OCI-LY1 (cell line): ENCODE data around the gene ZBTB20.

Source experiments
- EZH2 ChIP-seq: fragments of 200-600 bp; sonication (generic), shearing (Covaris generic); IDR thresholded peaks from 2 replicates; pipeline ENCODE4 v1.8.0; 2017; ENCODE audit warnings: borderline replicate concordance, mixed run types, mild to moderate bottlenecking, antibody characterized with exemption, low read length, moderate library complexity, mixed read lengths
- TF ChIP-seq, protein P1 (sequence below): fragments of 200-600 bp; sonication (generic), shearing (Covaris generic); IDR thresholded peaks from 2 replicates; pipeline ENCODE4 v1.5.1; 2017; ENCODE audit warnings: mild to moderate bottlenecking, antibody characterized with exemption, low read length, moderate library complexity, mixed read lengths

DNA sequence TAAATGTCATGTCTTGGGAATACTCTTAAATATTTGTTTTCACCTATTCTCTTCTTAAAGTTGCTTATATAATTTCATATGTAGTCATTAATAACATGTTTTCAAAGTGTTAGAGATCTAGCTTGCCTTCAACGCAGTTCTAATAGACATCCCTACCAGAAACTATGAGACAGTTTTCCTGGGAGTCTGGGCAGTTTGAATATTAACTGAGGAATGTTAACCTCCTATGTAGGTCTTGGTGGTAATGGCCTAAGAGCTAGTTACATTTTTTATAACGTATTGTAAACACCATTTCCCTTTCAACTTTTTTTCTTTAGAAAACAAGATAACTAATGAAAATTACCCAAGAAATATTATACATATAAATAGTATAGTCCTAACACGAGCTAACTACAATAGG is 525.1 kb downstream of the ZBTB20 start:
- TF ChIP-seq, protein P1, sequence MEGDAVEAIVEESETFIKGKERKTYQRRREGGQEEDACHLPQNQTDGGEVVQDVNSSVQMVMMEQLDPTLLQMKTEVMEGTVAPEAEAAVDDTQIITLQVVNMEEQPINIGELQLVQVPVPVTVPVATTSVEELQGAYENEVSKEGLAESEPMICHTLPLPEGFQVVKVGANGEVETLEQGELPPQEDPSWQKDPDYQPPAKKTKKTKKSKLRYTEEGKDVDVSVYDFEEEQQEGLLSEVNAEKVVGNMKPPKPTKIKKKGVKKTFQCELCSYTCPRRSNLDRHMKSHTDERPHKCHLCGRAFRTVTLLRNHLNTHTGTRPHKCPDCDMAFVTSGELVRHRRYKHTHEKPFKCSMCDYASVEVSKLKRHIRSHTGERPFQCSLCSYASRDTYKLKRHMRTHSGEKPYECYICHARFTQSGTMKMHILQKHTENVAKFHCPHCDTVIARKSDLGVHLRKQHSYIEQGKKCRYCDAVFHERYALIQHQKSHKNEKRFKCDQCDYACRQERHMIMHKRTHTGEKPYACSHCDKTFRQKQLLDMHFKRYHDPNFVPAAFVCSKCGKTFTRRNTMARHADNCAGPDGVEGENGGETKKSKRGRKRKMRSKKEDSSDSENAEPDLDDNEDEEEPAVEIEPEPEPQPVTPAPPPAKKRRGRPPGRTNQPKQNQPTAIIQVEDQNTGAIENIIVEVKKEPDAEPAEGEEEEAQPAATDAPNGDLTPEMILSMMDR, result no peak
- no peak for TF ChIP-seq EZH2
